ENCODE measurements around the gene ASXL1.

ASXL1 gene

DNA sequence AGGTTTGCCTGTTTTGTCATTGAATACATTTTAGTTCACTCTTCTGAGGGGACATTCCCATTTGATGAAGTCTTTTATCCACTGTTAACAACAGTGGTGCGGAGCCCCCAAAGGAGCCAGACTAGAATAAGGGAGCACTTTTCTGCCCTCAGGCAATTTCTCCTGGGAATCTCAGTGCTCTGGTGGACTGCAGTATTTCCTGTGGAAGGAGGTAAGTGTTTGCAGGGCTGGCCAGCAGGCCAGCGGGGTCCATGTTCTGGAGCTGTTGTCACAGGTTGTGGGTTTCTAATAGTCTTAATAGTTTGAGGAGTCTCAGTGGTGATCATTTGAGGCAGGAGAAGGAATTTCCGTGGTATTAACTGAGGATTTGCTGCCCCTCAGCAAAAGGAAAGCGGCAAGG lies 83.5 kb downstream of the ASXL1 start:
- no peak for DNase-seq (ENCODE audit: low spot score)

DNA sequence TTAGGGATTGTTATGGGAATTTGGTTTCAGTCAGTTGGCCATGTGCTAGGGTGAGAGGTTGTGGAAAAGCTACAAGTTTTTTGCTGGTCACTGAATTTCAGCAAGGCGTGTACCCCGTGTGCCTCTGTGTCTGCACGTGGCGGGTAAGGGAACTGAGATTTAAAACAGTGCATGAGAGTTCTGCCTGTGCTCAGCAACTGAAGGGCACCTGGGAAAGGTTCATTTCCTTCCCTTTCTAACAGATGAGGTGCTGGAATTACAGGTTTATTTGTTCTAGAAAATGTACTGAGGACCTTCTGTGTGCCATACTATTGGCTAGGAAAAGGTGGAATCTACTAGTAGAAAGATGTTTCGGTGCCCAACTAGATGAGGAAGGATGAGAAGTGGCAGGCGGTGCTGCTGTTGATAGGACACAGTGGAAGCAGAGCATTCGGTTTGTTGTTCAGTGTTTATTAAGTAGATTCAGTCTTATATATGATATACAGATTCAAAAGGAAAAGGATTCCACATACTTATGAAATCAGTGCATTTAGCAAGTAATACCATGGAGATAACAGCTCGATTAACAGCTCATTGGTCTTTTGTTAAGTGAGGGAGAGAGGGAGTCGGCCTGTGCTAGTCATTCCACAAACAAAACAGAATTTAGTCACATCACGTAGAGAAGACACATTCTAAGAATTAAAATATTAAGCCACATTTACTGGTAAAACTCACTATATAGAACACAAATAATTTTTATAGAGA lies 84.7 kb downstream of the ASXL1 start:
- no peak for DNase-seq (ENCODE audit: low spot score)

DNA sequence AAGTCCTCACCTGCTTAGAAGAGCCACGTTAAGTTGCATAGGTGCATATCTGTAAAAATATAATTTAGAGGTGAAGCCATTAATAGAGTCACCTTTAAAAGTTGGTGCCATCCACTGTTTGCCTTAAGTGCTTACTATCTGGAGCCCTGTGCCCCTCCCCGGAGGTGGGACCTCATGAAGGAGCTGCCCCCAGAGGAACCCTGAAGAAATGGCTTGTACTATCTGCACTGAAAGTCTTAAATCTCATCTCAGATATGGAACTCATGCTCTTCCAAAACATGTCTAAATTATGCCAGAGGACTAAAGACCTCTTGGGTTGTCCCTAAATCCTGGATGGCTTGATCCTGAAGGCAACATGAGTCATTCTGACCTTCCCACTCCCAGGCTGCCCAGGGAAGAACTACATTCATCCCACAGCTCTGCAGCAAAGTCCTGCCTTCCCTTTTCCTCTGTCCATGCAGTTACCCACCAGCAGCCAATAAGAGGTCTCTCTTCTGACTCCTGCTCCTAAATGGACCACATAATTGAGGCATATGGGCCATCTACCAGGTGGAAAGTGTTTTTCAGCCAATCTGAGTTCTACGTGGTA lies 85.3 kb downstream of the ASXL1 start:
- no peak for DNase-seq (ENCODE audit: low spot score)

DNA sequence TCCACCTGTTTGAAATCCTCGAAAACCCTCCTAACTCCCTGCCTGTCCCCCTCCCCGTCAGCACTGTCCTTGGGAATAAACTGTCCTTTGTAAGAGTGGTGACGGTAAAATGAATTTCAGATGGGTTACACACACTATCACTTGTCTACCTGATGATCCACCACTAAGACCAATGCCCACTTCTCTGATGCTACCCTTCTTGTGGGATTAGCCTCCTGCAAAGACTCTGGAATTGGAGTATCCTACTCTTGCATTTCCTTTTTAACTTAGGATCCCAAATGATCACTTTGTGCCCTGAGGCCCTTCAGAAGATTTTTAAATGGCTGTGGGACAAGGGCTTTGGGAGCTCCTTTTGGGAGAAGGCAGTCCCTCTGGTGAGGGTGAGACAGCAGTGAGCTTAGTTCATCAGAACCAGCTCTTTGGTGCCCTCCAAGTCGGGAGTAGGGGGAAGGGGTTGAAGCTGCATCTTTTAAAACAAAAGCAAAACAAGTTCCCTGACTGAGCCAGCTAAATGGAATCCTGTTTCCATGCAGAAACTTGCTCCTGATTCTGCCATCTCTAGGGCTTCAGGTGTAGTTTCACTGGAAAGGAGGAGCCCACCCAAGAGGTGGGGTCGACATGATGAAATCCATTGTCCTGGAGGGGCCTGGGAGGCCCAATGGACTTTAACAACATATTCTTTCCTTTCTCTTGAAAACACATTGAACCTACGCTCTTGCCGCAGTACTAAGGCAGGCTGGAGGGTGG lies 86.5 kb downstream of the ASXL1 start:
- DNase-seq (ENCODE audit: low spot score) = no peak

DNA sequence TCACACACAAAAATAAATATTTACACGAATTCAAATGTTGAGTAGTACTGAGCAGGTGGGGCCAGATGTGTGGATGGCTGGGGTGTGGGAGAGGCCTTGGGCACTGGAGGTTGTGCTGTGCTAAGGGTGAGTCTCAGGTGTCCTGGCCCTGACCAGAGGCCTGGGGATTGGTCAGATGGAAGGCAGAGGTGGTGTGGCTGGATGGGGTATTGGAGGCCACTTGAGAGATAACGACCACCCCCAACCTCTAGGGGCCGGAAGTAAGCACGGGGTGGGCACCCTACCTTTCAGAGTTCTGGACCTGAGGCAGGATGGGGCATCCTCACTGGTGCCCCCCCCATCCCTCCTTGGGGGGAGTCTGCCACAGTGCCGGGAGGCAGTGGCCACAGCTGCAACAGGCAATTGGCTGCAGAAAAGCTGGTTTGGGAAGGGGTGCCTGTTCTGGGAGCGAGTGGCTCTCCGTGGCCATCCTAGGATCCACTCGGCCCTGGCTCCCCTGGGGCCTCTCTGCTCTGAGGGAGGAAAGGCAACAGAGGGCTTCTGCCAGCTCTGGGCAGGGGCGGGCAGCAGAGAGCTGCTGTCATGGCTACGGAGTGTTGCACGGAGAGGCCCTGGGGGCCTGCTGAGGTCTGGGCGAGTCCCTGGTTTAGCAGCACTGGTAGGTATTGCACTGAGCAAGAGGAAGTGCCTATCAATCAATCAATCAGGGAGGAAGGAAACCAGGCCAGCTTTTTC lies 87.6 kb downstream of the ASXL1 start:
- no peak for DNase-seq (ENCODE audit: low spot score)

DNA sequence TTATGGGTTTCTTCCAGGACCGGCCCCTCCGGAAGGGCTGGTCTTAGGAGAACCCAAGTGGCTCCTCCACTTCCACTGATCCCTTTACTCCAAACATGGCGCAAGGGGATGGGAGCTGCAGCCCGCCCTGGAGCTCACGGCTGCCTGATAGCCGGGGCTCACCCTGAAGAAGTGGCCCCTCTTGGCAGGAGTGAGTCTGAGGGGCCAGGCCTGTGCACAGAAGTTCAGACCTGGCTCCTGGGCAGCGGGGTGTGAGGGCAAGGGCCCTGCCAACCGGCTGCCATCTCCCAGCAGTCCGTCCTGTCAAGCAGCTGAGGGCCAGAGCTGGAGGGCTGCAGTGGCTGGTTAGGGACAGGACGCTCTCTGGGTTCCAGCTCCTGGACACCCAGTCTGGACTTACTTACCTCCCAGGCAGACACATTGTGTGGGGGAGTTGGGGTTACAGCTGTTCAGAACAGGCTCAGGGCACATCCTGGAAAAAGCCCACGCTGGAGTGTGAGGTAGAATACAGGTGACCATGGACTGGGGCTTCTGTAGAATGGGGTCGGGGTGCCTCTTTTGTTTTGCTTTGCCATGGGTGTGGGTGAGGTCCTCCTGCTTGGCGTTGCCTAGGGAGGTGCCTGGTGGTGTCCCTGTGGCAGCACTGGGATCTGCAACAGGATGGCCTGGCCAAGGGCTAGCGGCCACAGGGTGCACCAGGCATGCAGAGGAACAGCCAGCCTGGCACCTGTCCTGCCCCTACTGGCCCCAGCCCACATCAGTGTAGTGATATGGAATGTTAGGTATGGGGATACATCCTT lies 88.4 kb downstream of the ASXL1 start:
- DNase-seq (ENCODE audit: low spot score) = no peak

DNA sequence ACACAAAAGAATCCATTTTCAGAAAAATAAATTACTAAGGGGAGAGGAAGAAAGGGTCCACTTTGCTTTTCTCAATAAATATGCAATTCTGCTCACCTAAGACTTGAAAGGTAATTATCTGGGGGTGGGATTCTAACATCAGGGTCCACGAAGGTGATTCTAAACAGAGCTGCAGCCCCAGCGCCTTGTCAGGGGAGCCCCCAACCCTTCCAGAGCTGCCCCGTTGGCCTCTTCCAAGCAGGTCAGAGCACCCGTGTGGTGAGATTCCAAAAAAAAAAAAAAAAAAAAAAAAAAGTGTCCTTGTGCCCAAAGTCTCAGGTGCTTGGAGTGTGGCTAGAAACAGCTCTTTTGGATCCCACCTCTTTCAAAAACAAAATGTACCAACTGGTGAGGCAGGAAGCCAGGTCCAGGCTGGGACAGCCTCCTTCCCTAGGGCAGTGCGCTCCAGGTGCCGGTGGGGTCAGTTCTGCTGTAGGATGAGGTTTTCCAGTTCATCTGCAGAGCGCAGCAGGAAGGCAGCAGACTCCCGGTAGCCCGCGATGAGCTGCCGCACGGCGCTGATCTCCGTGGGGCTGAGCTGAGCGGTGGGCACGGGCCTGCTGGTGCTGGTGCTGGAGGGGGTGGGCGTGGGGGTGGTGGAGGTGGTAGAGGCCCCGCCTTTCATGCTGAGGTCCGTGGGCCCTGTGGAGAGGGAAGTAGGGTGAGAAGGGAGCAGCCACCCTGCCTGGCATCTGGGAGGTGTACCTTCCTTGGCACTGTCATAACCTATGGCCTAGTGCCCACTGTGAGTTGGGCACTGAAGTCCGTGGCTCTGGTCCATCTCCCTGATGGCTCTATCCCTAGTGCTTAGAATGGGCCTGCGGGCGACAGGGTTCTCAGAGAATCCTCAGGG lies 89.3 kb downstream of the ASXL1 start:
- DNase-seq (ENCODE audit: low spot score) = no peak

DNA sequence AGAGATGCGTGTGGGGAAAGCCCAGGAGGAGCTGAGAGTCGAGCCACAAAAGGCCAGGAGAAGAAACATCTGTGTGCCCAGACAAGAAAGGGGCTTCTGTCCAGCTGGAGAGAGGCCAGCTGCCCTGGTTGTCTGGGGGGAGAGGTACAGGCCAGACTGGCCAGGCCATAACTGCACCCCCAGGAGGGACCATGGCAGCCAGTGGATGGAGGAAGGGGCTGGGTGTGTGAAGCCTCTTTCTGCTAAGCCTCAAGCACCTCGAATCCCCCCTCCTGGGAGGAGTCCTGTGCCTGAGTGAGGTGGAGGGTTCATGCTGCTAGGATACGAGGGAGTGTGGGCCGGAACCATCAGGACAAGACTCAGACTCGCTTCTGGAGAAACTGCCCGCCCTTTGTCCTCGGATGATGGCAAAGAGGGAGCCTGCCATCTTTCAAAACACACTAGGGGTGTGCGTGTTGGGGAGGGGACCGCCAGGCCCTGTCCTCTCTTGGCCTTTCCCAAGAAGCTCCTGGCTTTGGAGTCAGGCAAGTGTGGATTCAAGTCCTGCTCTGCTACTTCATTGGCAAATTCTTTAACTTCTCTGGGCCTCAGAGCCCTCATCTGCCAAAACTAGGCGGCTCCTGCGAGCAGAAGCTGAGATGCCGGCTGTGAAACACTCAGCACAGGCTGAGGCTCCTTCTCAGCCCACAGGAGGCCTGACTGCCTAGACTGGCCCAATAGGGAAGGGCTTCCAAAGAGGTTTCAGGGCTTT lies 90.3 kb downstream of the ASXL1 start:
- DNase-seq (ENCODE audit: low spot score) = no peak

DNA sequence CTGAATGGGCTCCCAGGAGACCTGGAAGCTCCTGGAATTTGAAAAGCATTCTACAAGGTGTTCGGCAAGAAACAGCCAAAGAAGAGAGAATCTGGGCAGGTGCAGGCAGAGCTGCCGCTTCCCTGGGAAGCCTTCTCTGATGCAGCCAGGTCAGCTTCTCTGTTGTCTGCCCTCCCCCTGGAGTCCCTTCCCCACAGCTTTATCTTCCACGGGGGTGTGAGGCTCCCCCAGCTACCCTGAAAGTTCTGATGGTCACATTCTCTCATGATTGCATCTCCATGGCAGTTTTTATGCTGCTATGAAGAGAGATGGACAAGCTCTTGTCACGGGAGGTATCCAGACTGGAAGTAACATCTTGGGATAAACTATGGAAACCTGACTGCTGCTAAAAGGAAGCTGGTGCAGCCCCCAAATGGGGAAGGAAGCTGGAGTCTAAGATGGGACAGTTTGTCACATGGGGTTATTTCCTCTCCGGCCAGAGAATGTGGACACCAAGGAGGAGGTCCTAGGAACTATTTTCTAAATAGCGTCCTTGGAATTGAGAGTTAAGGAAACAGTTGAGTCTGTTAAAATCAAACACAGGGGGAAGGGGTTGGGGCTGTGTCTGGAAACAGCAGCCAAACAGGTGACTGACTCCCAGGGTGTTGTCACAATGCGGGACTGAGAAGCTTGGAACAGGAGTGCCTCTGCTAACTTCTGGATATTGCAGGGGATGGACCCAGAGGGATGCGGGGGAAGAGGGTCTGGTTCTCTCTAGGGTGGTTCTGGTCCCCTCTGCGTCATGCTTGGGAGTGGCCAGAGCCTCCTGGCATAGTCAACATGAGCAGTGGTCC lies 91.1 kb downstream of the ASXL1 start:
- DNase-seq (ENCODE audit: low spot score) = no peak

DNA sequence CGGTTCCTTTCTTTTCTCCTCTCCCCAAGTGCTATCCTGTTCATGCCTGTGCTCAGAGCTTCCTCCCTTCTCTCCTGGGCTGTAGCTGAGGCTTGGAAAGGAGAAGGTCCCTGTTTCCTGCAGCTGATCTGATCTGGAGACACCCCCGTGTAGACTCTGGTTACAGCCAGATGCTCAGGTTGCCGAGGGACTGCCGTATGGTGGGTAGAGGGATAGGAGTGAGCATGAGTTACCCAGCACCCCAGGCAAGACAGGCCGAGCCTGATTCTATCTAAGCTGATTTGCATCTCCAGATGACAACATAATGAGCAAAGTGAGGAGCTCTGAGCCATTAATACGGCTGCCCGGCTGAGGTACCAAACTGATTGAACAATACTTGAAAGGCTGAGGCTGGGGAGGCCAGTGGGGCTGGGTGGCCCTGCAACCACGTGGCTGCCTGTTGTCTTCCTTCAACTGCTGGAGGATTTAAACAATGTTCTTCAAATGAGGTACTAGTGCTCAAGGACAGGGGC lies 91.8 kb downstream of the ASXL1 start:
- no peak for DNase-seq (ENCODE audit: low spot score)

DNA sequence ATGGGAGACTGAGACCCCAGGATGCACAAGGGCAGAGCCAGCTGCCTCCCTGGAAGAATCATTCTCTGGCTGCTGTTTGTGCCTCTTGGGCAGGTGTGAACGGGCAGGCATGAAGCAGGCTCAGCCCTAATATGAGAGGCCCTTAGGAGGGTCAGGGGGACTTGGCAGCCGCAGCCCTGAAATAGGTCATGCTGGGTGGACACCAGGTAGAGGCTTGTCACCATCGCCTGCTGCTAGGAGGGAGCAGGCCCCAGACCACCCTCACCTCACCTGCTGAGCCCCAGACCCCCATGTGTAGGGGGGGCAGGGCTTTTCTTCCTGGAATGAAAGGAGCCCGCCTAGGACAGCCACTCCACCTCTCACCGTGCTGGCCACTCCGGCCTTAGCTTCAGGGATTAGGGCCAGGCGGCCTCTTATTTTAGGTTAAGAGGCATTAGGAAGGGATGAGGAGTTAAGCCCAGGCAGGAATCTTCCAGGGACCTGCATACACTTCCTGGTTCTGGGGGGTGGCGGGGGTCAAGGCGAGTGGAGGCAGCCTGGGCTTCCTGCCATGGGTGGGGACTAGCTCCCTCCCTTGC lies 92.4 kb downstream of the ASXL1 start:
- no peak for DNase-seq (ENCODE audit: low spot score)

DNA sequence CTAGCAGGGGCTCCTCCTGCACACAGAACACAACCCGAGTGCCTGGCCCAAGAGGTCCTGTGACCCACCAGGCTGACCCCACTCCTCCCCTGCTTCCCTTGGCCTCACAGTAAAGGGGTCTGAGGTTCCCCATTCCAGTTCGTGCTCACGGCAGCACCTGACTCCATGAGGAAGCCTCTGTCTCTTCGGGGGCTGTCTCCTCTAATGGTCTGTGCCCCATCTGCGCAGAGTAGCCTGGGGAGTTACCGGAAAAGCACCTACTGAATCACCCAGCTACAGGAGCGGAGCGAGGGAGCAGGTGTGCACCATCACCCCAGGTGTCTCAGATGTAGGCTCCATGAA lies 93.2 kb downstream of the ASXL1 start:
- DNase-seq (ENCODE audit: low spot score) = no peak

DNA sequence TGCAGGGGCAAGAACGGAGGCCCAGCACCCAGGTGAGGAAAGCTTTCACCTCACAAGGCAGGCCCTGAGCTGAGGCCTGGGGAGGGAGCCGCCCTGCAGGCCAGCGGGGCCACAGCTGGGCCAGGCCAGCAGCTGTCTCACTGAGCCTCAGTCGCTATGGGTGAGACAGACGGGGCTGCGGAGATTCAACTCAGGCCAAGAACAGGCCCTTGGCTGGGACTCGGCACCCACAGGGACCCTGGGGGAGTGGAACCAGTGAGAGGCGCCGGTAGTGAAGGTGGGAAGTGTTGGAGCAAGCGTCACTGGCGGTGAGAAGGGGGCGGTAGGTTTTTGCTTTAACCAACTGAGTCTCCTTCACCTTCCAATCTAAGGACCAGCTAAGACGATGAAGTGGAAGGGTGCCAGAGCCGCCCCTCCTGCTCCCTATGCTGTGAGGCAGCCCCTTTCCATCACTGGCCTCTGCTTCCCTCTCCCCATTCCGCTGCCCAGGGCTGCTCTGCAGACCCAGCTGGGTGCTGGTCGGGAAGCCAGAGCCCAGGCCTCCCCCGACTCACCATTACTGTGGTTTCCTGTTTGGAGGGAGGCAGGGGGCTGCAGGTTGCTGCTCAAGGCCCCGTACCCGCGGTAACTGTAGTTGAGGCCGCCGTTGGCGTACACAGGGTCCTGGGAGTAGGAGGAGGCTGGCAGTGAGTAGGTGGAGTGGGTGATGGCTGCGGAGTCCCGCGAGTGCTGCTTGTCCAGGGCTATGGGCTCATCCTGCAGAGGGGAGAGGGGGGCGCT lies 93.7 kb downstream of the ASXL1 start:
- no peak for DNase-seq (ENCODE audit: low spot score)

DNA sequence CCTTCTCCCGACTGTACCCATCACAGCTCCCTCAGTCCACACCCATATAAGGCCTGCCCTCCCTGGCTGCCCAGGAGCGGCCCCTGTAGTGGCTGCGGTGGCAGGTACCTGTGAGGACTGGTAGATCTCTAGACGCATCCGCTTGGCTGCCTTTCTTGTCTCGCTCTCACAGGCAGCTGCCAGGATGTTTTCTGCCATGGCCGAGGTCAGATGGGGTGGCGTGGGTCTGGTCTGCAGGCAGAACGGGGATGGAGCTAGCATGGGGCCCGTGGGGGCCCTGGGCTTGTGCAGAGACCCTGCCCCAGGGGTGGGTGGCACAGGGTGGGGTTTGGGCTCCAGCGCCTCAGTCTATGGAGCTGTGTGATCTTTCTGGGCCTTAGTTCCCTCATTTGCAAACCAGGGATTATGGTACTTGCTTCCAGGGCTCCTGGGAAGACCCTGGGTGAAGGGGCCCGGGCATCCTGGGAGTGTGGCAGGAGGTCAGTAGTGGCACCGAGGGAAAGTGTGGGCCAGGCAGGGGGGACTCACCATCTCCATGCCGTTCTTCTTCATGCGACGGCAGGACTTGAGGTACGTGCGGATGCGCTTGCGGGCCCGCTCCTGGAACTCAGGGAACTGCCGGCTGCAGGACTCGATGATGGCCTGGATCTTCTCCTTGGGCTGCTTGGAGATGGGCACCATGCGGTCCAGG lies 94.8 kb downstream of the ASXL1 start:
- no peak for DNase-seq (ENCODE audit: low spot score)

DNA sequence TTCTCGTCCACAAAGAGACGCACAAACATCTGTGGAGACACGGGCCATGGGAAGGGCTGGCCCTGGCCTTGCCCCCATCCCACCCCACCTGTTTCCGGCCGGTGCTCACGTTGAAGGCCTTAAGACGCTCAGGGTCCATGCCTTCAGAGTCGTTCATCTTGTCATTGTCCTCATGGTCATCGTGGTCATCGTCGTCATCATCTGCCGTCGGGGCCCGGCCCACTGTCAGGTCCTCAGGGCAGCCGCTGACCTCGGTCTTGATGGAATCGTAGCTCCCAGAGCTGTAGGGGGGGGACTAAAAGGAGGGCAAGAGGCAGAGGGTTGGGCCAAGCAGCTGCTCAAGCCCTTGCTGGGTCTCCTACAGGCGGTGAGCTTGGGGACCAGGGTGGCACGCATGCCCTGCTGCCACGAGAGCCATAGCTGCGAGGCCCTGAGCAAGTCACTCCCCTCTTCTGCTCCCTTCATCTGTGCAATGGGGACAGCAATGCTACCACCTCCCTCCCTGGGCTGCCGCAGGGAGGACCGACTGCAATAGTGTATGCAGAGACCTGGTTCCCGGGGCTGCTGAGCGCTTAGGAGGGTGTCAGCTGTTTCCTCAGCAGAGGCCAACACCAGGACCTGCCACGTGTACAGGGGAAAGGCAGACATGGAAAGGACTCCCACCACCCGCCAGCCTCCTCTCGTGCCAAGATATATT lies 95.5 kb downstream of the ASXL1 start:
- DNase-seq (ENCODE audit: low spot score) = no peak

Measured in AG08396 (cell line).